Measurements from ENCODE around the gene PIM1. TPM values are rescaled to one million over a fixed set of nuclear protein-coding genes. Genes with fewer than 3 reads are reported as not detected.

The PIM1 gene
- 11.3 to 15.1 TPM (median 13.0 TPM) in 3 replicates for total RNA-seq
- long read RNA-seq, transcript PIM1-201 (6 exons, 2,650 nt) = major isoform, 6 of 10 reads
- long read RNA-seq, partial matches to known transcripts = 0 of 10 reads
- long read RNA-seq, other reads (novel, unspliced or antisense) = 4 of 10 reads

GRCh38 chr6:37169496-37170272 is at the start of gene PIM1:
Gene PIM1, plus strand, starts transcription at chr6:37170152. Its CDS starts 424 bp downstream, at chr6:37170576.
- Mint-ChIP-seq H3K4me3 (ENCODE audit: unreplicated experiment) (peak within 1 kb of the TSS; percentile 88), H3K27me3 (ENCODE audit: low read depth) (no peaks in the 10 kb centered on the region), H3K36me3 (ENCODE audit: low read depth) (peaks cover 16% of the 10 kb centered on the region), H3K4me1 (ENCODE audit: low read depth) (peaks cover 42% of the 10 kb centered on the region), H3K27ac (ENCODE audit: unreplicated experiment) (peak within 1 kb of the TSS; percentile 99), H3K9me3 (ENCODE audit: low read depth) (no peaks in the 10 kb centered on the region)
- TF ChIP-seq CTCF (IDR thresholded peaks at IDR 0.05) = no peak
- DNase-seq (ENCODE audit: low spot score) = peak; percentile 97

GRCh38 chr6:37121556-37121955 is 48.4 kb upstream of the PIM1 start:
- DNase-seq (ENCODE audit: low spot score) = no peak
- Mint-ChIP-seq H3K36me3 (ENCODE audit: low read depth) (no peaks in the 10 kb centered on the region), H3K4me1 (ENCODE audit: low read depth) (peaks cover 11% of the 10 kb centered on the region), H3K9me3 (ENCODE audit: low read depth) (no peaks in the 10 kb centered on the region), H3K27ac (ENCODE audit: unreplicated experiment) (no peak overlapping the region), H3K4me3 (ENCODE audit: unreplicated experiment) (no peak overlapping the region), H3K27me3 (ENCODE audit: low read depth) (no peaks in the 10 kb centered on the region)
- no peak for TF ChIP-seq CTCF (IDR thresholded peaks at IDR 0.05)

- Mint-ChIP-seq H3K4me1 (ENCODE audit: low read depth) (peaks cover 22% of the 10 kb centered on the region), H3K9me3 (ENCODE audit: low read depth) (no peaks in the 10 kb centered on the region), H3K4me3 (ENCODE audit: unreplicated experiment) (no peak overlapping the region), H3K36me3 (ENCODE audit: low read depth) (no peaks in the 10 kb centered on the region), H3K27ac (ENCODE audit: unreplicated experiment) (no peak overlapping the region), H3K27me3 (ENCODE audit: low read depth) (no peaks in the 10 kb centered on the region)
- no peak for TF ChIP-seq CTCF (IDR thresholded peaks at IDR 0.05)
- no peak for DNase-seq (ENCODE audit: low spot score)
Measured at GRCh38 chr6:37122861-37123260, 47.1 kb upstream of the PIM1 start.

GRCh38 chr6:37123957-37124729 is 45.8 kb upstream of the PIM1 start:
- H3K36me3 Mint-ChIP-seq (ENCODE audit: low read depth) = no peaks in the 10 kb centered on the region
- H3K4me1 Mint-ChIP-seq (ENCODE audit: low read depth) = peaks cover 33% of the 10 kb centered on the region
- H3K4me3 Mint-ChIP-seq (ENCODE audit: unreplicated experiment) = no peak overlapping the region
- TF ChIP-seq CTCF (IDR thresholded peaks at IDR 0.05) = no peak
- H3K27ac Mint-ChIP-seq (ENCODE audit: unreplicated experiment) = no peak overlapping the region
- no peaks in the 10 kb centered on the region for H3K27me3 Mint-ChIP-seq (ENCODE audit: low read depth)
- no peaks in the 10 kb centered on the region for H3K9me3 Mint-ChIP-seq (ENCODE audit: low read depth)
- DNase-seq (ENCODE audit: low spot score) = no peak

- H3K9me3 Mint-ChIP-seq (ENCODE audit: low read depth) = no peaks in the 10 kb centered on the region
- H3K36me3 Mint-ChIP-seq (ENCODE audit: low read depth) = no peaks in the 10 kb centered on the region
- no peaks in the 10 kb centered on the region for H3K27me3 Mint-ChIP-seq (ENCODE audit: low read depth)
- peak overlapping the region; percentile 48 for H3K4me3 Mint-ChIP-seq (ENCODE audit: unreplicated experiment)
- no peak for TF ChIP-seq CTCF (IDR thresholded peaks at IDR 0.05)
- peaks cover 44% of the 10 kb centered on the region for H3K4me1 Mint-ChIP-seq (ENCODE audit: low read depth)
- DNase-seq (ENCODE audit: low spot score) = no peak
- H3K27ac Mint-ChIP-seq (ENCODE audit: unreplicated experiment) = peak overlapping the region; percentile 84
Measured at GRCh38 chr6:37125774-37126492, 44.0 kb upstream of the PIM1 start.

Data from chondrocyte (in vitro differentiated cells).